NCI-H82 treated with DMSO at 0.1 percent for 48 hours (cell line): ENCODE measurements around the gene PDC.

Source experiments
- DNase-seq: peaks from one replicate; lab custom pipeline; 2025; ENCODE audit not compliant: unreplicated experiment; lab: John Stamatoyannopoulos, UW

The PDC gene

DNA sequence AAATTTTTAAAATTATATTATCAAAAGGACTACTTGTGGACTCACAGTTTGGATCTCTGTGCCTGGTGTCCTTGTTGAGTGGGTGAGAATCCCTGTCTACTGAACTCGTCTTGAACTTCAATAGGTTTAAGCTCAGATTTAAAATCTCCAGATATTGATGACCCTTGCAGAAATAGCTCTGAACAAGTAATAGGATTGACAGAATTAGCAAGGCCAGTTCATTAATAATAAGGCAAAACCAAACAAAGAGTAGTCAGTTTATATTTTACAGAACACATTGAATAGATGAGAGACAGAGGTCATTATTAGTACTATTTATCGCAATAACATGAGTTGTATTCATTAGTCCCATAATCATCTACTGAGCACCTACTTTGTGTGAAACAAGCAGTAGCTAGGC is at the start of gene PDC:
PDC (minus strand) TSS at position 101 of the 400 bp plus-strand sequence. CDS start 11,655 bp downstream, outside the sequence.
- peak; percentile 84 for DNase-seq

DNA sequence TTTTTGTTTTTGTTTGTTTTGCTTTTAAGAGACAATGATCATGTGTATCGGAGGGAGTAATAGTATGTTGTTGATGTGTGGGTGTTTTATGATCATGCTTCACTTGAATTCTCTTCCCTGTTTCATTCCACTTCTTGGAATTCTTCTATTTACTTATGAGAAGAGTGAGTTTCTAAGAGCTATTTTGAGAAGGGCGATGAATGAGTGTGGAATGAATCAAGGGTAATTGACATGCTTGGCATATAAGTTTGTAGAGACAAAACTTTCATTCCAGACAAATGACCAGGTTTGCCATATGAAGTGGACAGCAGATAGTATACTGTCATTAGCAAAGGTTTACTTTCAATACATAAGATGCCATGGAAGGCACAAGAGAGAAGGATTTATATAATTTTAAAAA is 42.3 kb upstream of the PDC start:
- no peak for DNase-seq

DNA sequence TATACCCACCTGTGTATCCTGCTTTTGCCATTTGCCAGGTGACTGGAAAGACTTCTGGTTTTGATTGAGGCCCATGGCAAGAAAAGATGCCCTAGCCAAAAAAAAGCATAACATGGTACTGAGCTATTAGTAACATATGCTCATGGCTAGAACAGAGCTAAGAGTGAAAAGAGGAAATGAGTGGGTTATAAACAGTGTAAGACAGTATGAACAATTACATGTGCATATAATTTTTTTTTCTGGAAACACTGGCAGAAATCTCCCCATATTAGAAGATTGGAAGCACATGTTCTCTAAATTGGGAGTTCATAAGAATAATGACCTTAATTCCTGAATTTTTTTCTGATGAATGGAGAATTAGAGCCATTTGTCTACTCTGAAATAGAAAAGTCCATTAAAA is 41.2 kb upstream of the PDC start:
- no peak for DNase-seq

- no peak for DNase-seq
Observed at GRCh38 chr1:186500804-186501203, 39.9 kb upstream of the PDC start.

GRCh38 chr1:186499571-186499970 is 38.7 kb upstream of the PDC start:
- DNase-seq, result no peak

GRCh38 chr1:186498695-186499389 is 37.9 kb upstream of the PDC start:
- DNase-seq, result no peak

- DNase-seq, result no peak
Observed at GRCh38 chr1:186498071-186498470, 37.2 kb upstream of the PDC start.

- no peak for DNase-seq
Observed at GRCh38 chr1:186497651-186498050, 36.7 kb upstream of the PDC start.

- no peak for DNase-seq
Observed at GRCh38 chr1:186496171-186496851, 35.4 kb upstream of the PDC start.

GRCh38 chr1:186494832-186495271 is 33.9 kb upstream of the PDC start:
- no peak for DNase-seq

- no peak for DNase-seq
Observed at GRCh38 chr1:186492531-186493291, 31.8 kb upstream of the PDC start.

DNA sequence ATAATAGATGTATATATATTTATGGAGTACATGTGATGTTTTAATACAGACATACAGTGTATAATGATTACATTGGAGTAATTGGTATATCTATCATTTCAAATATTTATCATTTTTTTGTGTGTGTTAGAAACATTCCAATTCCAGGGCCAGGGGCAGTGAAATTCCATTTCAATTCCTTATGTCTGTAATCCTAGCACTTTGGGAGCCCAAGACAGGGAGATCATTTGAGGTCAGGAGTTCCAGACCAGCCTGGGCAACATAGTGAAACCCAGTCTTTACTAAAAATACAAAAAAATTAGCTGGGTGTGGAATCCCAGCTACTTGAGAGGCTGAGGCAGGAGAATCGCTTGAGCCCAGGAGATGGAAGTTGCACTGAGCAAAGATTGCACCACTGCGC is 30.4 kb upstream of the PDC start:
- no peak for DNase-seq

DNA sequence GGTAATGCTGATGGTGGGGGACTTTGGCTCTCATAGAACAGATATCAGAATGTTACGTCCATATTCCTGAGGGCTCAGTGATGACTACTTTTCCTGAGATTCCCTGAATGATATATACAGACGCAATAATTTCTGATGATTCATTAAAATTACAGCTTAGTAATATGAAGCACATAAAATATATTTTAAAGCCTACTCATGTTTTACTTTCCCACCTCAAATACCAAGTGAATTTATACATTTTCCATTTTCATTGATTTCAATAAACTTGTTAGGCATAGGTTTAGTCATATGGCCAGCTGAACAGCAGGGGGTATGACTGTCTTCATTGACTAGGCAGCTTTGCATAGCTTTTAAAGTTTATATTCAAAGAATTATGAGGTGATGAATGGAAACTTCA is 26.2 kb upstream of the PDC start:
- no peak for DNase-seq

DNA sequence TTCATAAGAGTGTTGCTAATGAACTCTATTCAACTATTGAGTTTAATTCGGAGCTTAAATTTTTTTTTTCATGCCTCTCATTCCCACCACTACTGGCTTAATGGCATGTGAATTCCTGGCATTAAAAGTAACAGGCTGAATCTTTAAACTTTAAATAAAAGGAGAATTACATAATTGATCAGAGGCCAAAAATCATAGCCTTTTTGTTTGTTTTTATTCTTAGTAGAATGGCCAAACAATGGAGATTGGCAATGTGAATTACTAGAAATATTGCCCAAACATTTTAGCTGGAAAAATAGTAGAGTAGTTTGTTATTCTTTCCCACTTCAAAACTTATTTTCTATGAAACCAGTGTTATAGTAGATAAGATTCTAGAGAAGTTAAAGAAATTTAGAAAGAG is 25.1 kb upstream of the PDC start:
- no peak for DNase-seq

DNA sequence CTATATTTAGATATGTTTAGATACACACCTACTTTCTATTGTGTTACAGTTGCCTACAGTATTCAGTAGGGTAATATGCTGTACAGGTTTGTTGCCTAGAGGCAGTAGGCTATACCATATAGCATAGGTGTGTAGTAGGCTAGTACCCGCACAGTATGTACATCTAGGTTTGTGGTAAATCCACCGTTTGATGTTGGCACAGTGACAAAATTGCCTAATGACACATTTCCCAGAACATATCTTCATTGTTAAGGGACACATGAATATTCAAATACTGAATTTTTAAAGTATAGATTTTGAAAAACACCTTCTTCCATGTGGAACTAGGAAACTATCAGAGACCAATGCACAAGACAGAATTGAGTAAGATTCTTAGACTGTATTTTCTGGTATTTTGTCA is 22.6 kb upstream of the PDC start:
- DNase-seq, result no peak

GRCh38 chr1:186482661-186483255 is 21.8 kb upstream of the PDC start:
- DNase-seq, result peak; percentile 89

DNA sequence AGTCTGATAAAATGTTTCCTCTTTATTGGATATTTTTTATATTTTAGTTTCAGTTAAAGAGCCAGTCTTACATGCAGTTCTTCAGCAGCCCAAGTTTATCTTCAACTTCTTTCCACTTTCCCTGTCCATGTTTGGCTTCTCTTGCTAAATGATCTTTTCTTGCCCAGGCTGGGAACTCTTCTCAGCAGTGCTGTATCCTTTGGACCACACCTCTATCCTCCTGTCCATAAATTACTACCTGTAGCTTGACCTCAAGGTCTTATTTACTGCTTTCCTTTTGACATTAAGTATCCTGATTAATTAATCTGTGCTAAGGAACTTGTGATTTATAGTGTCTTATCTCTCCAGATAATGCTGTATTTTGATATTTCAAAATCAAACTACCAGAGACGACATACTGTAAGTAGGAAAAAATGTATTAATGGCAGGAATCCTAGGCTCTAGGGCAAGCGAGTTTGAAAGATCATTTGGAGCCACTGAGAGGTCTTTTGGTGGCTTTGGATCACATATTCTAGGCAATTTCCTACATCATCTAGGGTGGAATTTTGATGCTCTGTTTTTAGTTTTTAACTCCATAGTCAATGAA is 20.5 kb upstream of the PDC start:
- peak; percentile 33 for DNase-seq

DNA sequence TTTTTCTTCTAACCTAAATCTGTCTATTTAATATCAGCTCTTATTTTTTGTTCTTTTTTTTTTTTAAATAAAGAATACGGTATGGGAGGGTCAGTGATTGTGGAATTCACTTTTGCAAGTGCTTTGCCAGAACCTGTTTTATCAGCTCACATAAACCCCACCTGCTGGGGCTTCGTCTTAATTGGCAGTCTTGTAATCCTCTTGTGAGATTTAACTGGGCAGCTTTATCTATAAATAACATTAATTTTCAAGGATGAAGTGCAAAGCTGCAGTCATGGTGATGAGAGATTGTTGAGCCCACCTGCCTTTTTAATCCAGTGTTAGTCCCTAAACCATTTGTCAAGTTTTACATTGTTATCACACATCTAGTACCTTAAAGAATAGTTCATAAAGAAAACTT is 18.2 kb upstream of the PDC start:
- DNase-seq, result peak; percentile 99

- no peak for DNase-seq
Observed at GRCh38 chr1:186476264-186477040, 15.5 kb upstream of the PDC start.

- DNase-seq, result no peak
Observed at GRCh38 chr1:186474208-186474607, 13.3 kb upstream of the PDC start.
